HepG2 (cell line): ENCODE results near the gene MCM3AP. TPM values are rescaled to one million over a fixed set of nuclear protein-coding genes. Genes with fewer than 3 reads are reported as not detected.

Experiments
- AKAP8 ChIP-seq: sonication (generic); formaldehyde crosslinking; IDR thresholded peaks from 2 replicates; pipeline ENCODE4 v1.5.1; 2020; ENCODE audit warnings: mild to moderate bottlenecking, missing genetic modification reagents
- DMAP1 ChIP-seq: IDR thresholded peaks from 2 replicates; pipeline ENCODE4 v1.6.1; 2016
- ELK4 ChIP-seq: sonication (generic); formaldehyde crosslinking; IDR thresholded peaks from 2 replicates; pipeline ENCODE4 v1.9.0; 2021; ENCODE audit warnings: missing genetic modification reagents, borderline replicate concordance
- FIP1L1 ChIP-seq: fragments of 200-400 bp; formaldehyde crosslinking; IDR thresholded peaks from 2 replicates; pipeline ENCODE4 v1.6.1; 2018; ENCODE audit warnings: low read depth, mild to moderate bottlenecking, low read length, moderate library complexity, borderline replicate concordance; ENCODE audit not compliant: insufficient read depth
- FOXC1 ChIP-seq: sonication (generic); formaldehyde crosslinking; IDR thresholded peaks from 2 replicates; pipeline ENCODE4 v1.8.0; 2022; ENCODE audit warnings: mild to moderate bottlenecking, missing genetic modification reagents, borderline replicate concordance
- HNRNPK ChIP-seq: fragments of 200-400 bp; formaldehyde crosslinking; IDR thresholded peaks from 2 replicates; pipeline ENCODE4 v1.6.1; 2018; ENCODE audit warnings: low read length, low read depth, moderate library complexity, mild to moderate bottlenecking; ENCODE audit not compliant: poor library complexity, severe bottlenecking
- JARID2 ChIP-seq: sonication (generic); formaldehyde crosslinking; IDR thresholded peaks from 2 replicates; pipeline ENCODE4 v1.8.1; 2023; ENCODE audit warnings: missing genetic modification reagents, inconsistent platforms; ENCODE audit not compliant: insufficient replicate concordance
- MBNL3 ChIP-seq: fragments of 250-450 bp; sonication (Bioruptor Pico); conservative IDR thresholded peaks from 2 replicates; pipeline ENCODE4 v1.8.0; 2022; ENCODE audit warnings: mild to moderate bottlenecking, inconsistent platforms
- MIER3 ChIP-seq: IDR thresholded peaks from 2 replicates; pipeline ENCODE4 v1.6.1; 2016; ENCODE audit warnings: missing compliant biosample characterization, borderline replicate concordance
- ONECUT2 ChIP-seq: sonication (generic); formaldehyde crosslinking; IDR thresholded peaks from 2 replicates; pipeline ENCODE4 v1.4.0; 2020; ENCODE audit warnings: missing genetic modification reagents
- PLRG1 ChIP-seq: fragments of 450-650 bp; conservative IDR thresholded peaks from 2 replicates; pipeline ENCODE4 v1.6.1; 2016
- SIN3B ChIP-seq: fragments of 150-350 bp; IDR thresholded peaks from 2 replicates; pipeline ENCODE4 v1.6.1; 2014; ENCODE audit warnings: low read length
- TSC22D2 ChIP-seq: sonication (generic); formaldehyde crosslinking; IDR thresholded peaks from 2 replicates; pipeline ENCODE4 v1.5.1; 2020; ENCODE audit warnings: missing genetic modification reagents, mild to moderate bottlenecking, borderline replicate concordance
- ZC3H4 ChIP-seq: sonication (generic); formaldehyde crosslinking; IDR thresholded peaks from 2 replicates; pipeline ENCODE4 v1.4.0; 2020; ENCODE audit warnings: missing genetic modification reagents, borderline replicate concordance
- ZFP62 ChIP-seq: sonication (generic); formaldehyde crosslinking; IDR thresholded peaks from 2 replicates; pipeline ENCODE4 v1.4.0; 2020; ENCODE audit warnings: missing genetic modification reagents
- ZNF180 ChIP-seq: sonication (generic); formaldehyde crosslinking; IDR thresholded peaks from 2 replicates; pipeline ENCODE4 v1.4.0; 2020; ENCODE audit warnings: low read depth, missing genetic modification reagents, borderline replicate concordance
- ZNF644 ChIP-seq: IDR thresholded peaks from 2 replicates; pipeline ENCODE4 v1.6.1; 2016; ENCODE audit warnings: low read depth
- ZNF724P ChIP-seq: sonication (generic); formaldehyde crosslinking; IDR thresholded peaks from 2 replicates; pipeline ENCODE4 v1.8.0; 2022; ENCODE audit warnings: missing genetic modification reagents, borderline replicate concordance
- ZNF766 ChIP-seq: sonication (generic); formaldehyde crosslinking; IDR thresholded peaks from 2 replicates; pipeline ENCODE4 v1.5.0; 2020; ENCODE audit warnings: missing genetic modification reagents, borderline replicate concordance
- ZNF800 ChIP-seq: sonication (generic); formaldehyde crosslinking; IDR thresholded peaks from 2 replicates; pipeline ENCODE4 v1.4.0; 2020; ENCODE audit warnings: missing genetic modification reagents
- polyA plus RNA-seq, 8 experiments: library from polyadenylated mRNA; depleted of rRNA in 3 of 8; stranded (reverse) in 7 of 8; unstranded in 1 of 8; fragments of >200 nt; fragmentation: Illumina TruSeq in 4 of 8; extraction: Trizol in 4 of 8; gene quantifications; 2 replicates each; pipeline versions ENCODE4 v1.2.1 to v1.2.3, GENCODE V29; 2011 to 2016; ENCODE audit warnings: low read depth in 4 of 8, missing spikeins in 1 of 8, mixed read lengths in 1 of 8; ENCODE audit not compliant: insufficient read depth in 1 of 8
- total RNA-seq, 5 experiments: library from RNA; depleted of rRNA; stranded (reverse); fragments of >200 nt; fragmentation: Illumina TruSeq; extraction: Trizol; gene quantifications; 2 replicates each; pipeline ENCODE4 v1.2.3, GENCODE V29; 2016; ENCODE audit warnings: low read depth in 1 of 5
- TF ChIP-seq, protein P1 (sequence below): sonication (generic); formaldehyde crosslinking; IDR thresholded peaks from 2 replicates; pipeline ENCODE4; 2020; ENCODE audit warnings: missing genetic modification reagents, mild to moderate bottlenecking, borderline replicate concordance
- TF ChIP-seq, protein P2 (sequence below): sonication (generic); formaldehyde crosslinking; IDR thresholded peaks from 2 replicates; pipeline ENCODE4 v1.4.0; 2020; ENCODE audit warnings: mild to moderate bottlenecking, missing genetic modification reagents

The MCM3AP gene
- total and polyA plus RNA-seq, 2 of the 13 experiments (the other 11 are each of a cell fraction or from before 2014, with no cell fraction given): 27.0 to 54.7 TPM

GRCh38 chr21:46229133-46229922 is 56.1 kb downstream of the MCM3AP start (continued):
- TF ChIP-seq, protein P1, sequence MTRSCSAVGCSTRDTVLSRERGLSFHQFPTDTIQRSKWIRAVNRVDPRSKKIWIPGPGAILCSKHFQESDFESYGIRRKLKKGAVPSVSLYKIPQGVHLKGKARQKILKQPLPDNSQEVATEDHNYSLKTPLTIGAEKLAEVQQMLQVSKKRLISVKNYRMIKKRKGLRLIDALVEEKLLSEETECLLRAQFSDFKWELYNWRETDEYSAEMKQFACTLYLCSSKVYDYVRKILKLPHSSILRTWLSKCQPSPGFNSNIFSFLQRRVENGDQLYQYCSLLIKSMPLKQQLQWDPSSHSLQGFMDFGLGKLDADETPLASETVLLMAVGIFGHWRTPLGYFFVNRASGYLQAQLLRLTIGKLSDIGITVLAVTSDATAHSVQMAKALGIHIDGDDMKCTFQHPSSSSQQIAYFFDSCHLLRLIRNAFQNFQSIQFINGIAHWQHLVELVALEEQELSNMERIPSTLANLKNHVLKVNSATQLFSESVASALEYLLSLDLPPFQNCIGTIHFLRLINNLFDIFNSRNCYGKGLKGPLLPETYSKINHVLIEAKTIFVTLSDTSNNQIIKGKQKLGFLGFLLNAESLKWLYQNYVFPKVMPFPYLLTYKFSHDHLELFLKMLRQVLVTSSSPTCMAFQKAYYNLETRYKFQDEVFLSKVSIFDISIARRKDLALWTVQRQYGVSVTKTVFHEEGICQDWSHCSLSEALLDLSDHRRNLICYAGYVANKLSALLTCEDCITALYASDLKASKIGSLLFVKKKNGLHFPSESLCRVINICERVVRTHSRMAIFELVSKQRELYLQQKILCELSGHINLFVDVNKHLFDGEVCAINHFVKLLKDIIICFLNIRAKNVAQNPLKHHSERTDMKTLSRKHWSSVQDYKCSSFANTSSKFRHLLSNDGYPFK (CRISPR knock-in tag): no peak
- TF ChIP-seq ZFP62 (no peak), FIP1L1 (no peak), AKAP8 (no peak), MBNL3 (CRISPR knock-in tag) (no peak), ZC3H4 (CRISPR knock-in tag) (no peak), ZNF766 (CRISPR knock-in tag) (no peak), ZNF644 (CRISPR knock-in tag) (no peak), TSC22D2 (CRISPR knock-in tag) (no peak), MIER3 (CRISPR knock-in tag) (no peak), ONECUT2 (CRISPR knock-in tag) (no peak), PLRG1 (no peak), JARID2 (CRISPR knock-in tag) (no peak), FOXC1 (no peak), ELK4 (CRISPR knock-in tag) (no peak), SIN3B (no peak), ZNF724P (CRISPR knock-in tag) (no peak; the same call in 1 of the 2 replicates), ZNF180 (no peak), DMAP1 (CRISPR knock-in tag) (no peak; the same call in 1 of the 2 replicates), HNRNPK (peak; percentile 56), ZNF800 (CRISPR knock-in tag) (no peak)
- TF ChIP-seq, protein P2, sequence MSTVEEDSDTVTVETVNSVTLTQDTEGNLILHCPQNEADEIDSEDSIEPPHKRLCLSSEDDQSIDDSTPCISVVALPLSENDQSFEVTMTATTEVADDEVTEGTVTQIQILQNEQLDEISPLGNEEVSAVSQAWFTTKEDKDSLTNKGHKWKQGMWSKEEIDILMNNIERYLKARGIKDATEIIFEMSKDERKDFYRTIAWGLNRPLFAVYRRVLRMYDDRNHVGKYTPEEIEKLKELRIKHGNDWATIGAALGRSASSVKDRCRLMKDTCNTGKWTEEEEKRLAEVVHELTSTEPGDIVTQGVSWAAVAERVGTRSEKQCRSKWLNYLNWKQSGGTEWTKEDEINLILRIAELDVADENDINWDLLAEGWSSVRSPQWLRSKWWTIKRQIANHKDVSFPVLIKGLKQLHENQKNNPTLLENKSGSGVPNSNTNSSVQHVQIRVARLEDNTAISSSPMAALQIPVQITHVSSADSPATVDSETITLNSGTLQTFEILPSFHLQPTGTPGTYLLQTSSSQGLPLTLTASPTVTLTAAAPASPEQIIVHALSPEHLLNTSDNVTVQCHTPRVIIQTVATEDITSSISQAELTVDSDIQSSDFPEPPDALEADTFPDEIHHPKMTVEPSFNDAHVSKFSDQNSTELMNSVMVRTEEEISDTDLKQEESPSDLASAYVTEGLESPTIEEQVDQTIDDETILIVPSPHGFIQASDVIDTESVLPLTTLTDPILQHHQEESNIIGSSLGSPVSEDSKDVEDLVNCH (CRISPR knock-in tag): no peak
